ENCODE results near the gene GLIPR1L1.

Gene GLIPR1L1, protein sequence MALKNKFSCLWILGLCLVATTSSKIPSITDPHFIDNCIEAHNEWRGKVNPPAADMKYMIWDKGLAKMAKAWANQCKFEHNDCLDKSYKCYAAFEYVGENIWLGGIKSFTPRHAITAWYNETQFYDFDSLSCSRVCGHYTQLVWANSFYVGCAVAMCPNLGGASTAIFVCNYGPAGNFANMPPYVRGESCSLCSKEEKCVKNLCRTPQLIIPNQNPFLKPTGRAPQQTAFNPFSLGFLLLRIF

DNA sequence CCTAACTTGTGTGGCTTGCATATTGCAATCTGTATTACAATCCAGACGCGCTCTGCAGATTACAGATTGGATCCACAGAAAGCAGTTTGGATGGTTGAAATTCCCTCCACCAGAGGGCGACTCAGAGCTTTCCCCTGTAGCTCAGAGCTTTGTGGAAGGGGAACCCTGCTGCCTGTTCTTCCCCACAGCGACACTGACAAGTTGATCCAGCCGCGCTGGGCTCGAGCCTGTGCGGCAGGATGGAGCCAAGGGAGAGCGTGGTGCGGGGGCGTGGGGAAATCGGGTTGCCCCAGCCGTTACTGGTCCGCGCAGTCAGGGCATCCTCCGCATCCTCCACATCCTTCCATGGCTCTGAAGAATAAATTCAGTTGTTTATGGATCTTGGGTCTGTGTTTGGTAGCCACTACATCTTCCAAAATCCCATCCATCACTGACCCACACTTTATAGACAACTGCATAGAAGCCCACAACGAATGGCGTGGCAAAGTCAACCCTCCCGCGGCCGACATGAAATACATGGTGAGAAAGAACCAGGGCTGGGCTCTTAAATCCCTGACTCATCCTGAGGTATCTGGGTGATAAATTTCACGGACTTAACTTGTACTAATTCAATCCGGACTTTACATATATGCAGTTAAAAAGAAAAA, at the start of gene GLIPR1L1:
Gene GLIPR1L1, plus strand, starts transcription at position 287 of the 647 bp plus-strand sequence. Its CDS starts 59 bp downstream, at position 346.
- Mint-ChIP-seq H3K27ac (no peak within 1 kb of the TSS), H3K4me1 (ENCODE audit: low read depth) (peaks cover 26% of the 10 kb centered on the region), H3K36me3 (ENCODE audit: low read depth) (no peaks in the 10 kb centered on the region), H3K4me3 (peak within 1 kb of the TSS; percentile 68), H3K27me3 (ENCODE audit: low read depth) (peaks cover 54% of the 10 kb centered on the region), H3K9me3 (no peaks in the 10 kb centered on the region)

DNA sequence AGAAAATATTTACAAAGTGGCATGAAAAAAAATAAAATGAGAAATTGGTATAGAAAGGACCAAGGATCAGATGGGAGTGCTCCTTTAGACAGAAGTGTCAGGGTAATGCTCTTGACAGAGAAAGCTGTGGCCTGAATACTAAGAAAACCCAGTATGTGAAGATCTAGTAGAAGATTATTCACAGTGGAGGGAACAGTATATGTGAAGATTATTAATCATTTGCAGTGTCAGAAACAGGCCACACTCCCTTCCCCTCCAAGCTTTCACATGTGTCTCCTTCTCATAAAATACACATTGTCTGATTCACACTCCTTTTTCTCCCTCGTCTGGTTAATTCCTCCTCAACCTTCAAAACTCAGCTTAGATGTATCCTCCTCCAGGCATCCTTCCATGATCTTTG, 45.6 kb upstream of the GLIPR1L1 start:
- no peaks in the 10 kb centered on the region for H3K9me3 Mint-ChIP-seq
- H3K27me3 Mint-ChIP-seq (ENCODE audit: low read depth): peaks cover 3% of the 10 kb centered on the region
- H3K4me3 Mint-ChIP-seq: no peak overlapping the region
- no peak overlapping the region for H3K27ac Mint-ChIP-seq
- no peaks in the 10 kb centered on the region for H3K36me3 Mint-ChIP-seq (ENCODE audit: low read depth)
- no peaks in the 10 kb centered on the region for H3K4me1 Mint-ChIP-seq (ENCODE audit: low read depth)

DNA sequence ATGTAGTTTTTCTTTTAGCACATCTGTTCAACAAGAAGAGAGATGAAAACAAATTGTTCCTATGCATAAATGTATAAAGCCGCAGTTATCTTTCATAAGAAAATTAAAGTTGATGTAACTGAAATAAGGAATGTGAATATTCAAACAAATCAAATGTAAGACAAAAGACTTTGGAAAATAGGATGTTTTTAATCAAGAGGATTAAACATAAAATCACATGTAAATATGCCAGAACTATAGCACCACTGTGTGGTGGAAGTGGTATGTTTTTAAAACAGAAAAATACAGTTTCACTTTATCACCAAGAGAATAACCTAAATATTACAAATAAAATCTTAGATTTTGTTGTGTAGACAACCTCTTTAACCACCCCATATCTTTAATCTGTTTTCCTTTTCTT, 44.7 kb upstream of the GLIPR1L1 start:
- no peak overlapping the region for H3K27ac Mint-ChIP-seq
- H3K36me3 Mint-ChIP-seq (ENCODE audit: low read depth): no peaks in the 10 kb centered on the region
- H3K4me1 Mint-ChIP-seq (ENCODE audit: low read depth): no peaks in the 10 kb centered on the region
- H3K9me3 Mint-ChIP-seq: no peaks in the 10 kb centered on the region
- H3K27me3 Mint-ChIP-seq (ENCODE audit: low read depth): peaks cover 3% of the 10 kb centered on the region
- no peak overlapping the region for H3K4me3 Mint-ChIP-seq

DNA sequence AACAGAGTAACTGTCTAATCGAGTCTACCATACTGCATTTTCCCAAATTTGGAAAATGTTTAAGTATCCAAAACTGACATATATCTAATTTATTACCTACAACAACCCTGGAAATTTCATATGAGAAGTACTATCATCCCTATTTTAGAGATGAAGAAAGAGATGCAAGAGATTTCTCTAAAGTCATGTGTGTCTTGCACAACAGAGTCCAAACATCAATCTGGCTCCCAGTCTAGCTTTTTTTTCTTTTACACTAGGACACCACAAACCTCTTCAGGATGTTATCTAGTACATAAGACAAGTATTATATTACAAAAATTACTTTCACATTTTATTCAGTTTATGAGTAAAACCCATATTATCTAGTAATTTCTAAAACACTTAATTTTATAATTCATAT, 43.5 kb upstream of the GLIPR1L1 start:
- Mint-ChIP-seq H3K36me3 (ENCODE audit: low read depth) (no peaks in the 10 kb centered on the region), H3K4me1 (ENCODE audit: low read depth) (no peaks in the 10 kb centered on the region), H3K27ac (no peak overlapping the region), H3K27me3 (ENCODE audit: low read depth) (peaks cover 3% of the 10 kb centered on the region), H3K4me3 (no peak overlapping the region), H3K9me3 (no peaks in the 10 kb centered on the region)

DNA sequence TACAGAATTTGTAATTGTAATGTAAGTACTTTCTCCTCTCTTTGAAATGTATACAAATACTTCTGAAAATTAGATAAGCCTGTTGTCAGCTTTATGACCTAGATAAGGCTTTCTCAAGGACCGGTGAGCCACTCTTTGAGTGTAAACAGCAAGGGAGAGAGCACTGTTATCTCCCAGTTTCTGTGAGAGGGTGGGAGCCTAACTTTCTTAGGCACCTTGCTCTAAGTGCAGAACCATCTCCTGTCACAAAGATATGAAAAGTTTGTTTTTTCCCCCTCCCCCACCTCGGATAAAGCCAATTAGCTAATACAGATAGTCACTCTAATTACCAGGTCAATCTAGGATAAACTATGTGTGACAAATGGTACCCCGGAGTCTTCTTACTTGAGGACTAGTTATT, 40.1 kb upstream of the GLIPR1L1 start:
- H3K27ac Mint-ChIP-seq: no peak overlapping the region
- H3K36me3 Mint-ChIP-seq (ENCODE audit: low read depth): no peaks in the 10 kb centered on the region
- no peaks in the 10 kb centered on the region for H3K9me3 Mint-ChIP-seq
- no peaks in the 10 kb centered on the region for H3K27me3 Mint-ChIP-seq (ENCODE audit: low read depth)
- H3K4me1 Mint-ChIP-seq (ENCODE audit: low read depth): no peaks in the 10 kb centered on the region
- H3K4me3 Mint-ChIP-seq: no peak overlapping the region

DNA sequence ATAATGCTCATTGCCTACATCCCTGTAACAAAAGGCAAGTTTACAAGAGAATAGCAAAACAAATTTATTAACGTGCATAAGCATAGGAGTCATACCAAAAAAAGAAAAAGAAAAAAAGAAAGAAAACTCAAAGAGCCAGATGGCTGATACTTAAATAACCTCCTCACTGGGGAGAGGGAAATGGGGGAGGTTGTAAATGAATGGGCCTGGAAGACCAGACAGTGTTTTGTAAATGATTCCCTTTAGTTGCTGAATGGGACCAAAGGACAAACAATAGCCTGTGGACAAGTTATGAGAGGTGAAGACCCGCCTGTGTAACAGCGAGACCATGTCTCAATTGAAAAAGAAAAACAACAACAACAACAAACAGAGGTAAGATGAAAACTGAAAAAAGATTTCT, 39.7 kb upstream of the GLIPR1L1 start:
- H3K27ac Mint-ChIP-seq: no peak overlapping the region
- no peaks in the 10 kb centered on the region for H3K27me3 Mint-ChIP-seq (ENCODE audit: low read depth)
- no peaks in the 10 kb centered on the region for H3K36me3 Mint-ChIP-seq (ENCODE audit: low read depth)
- H3K9me3 Mint-ChIP-seq: no peaks in the 10 kb centered on the region
- H3K4me1 Mint-ChIP-seq (ENCODE audit: low read depth): no peaks in the 10 kb centered on the region
- H3K4me3 Mint-ChIP-seq: no peak overlapping the region

DNA sequence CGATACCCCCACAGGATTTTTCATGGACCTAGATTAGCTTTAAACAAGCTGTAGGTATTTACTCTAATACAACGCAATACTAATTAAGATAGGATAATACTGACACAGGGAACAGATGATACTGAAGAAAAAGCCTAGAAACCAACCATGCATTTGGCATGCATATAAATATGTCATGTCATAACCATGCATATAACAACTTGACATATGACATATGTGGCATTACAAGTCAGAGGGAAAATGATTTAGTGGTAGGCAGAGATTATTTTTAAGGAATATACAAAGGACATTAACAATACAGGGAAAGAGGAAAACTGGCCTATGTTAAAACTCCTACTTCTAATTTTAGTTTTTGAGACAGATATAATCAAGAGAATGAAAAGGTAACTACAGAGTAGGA, 32.2 kb upstream of the GLIPR1L1 start:
- Mint-ChIP-seq H3K9me3 (no peaks in the 10 kb centered on the region), H3K36me3 (ENCODE audit: low read depth) (no peaks in the 10 kb centered on the region), H3K27me3 (ENCODE audit: low read depth) (no peaks in the 10 kb centered on the region), H3K4me1 (ENCODE audit: low read depth) (no peaks in the 10 kb centered on the region), H3K27ac (no peak overlapping the region), H3K4me3 (no peak overlapping the region)

DNA sequence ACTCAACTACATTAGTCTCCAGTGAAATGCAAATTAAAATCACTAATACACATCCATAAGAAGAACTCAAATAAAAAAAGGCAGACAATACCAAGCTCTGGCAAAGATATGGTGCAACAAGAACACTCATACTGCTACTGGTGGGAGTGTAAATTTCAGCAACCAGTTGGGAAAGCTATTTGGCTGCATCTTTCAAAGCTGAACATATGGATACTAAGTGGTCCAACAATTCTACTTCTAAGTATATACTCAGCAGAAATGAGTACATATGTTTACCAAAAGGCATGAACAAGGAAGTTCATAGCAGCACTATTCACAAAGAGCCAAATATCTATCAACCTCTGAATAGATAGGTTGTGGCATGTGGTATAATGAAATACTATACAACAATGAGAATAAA, 31.7 kb upstream of the GLIPR1L1 start:
- Mint-ChIP-seq H3K4me3 (no peak overlapping the region), H3K36me3 (ENCODE audit: low read depth) (no peaks in the 10 kb centered on the region), H3K27me3 (ENCODE audit: low read depth) (no peaks in the 10 kb centered on the region), H3K9me3 (no peaks in the 10 kb centered on the region), H3K27ac (no peak overlapping the region), H3K4me1 (ENCODE audit: low read depth) (no peaks in the 10 kb centered on the region)

DNA sequence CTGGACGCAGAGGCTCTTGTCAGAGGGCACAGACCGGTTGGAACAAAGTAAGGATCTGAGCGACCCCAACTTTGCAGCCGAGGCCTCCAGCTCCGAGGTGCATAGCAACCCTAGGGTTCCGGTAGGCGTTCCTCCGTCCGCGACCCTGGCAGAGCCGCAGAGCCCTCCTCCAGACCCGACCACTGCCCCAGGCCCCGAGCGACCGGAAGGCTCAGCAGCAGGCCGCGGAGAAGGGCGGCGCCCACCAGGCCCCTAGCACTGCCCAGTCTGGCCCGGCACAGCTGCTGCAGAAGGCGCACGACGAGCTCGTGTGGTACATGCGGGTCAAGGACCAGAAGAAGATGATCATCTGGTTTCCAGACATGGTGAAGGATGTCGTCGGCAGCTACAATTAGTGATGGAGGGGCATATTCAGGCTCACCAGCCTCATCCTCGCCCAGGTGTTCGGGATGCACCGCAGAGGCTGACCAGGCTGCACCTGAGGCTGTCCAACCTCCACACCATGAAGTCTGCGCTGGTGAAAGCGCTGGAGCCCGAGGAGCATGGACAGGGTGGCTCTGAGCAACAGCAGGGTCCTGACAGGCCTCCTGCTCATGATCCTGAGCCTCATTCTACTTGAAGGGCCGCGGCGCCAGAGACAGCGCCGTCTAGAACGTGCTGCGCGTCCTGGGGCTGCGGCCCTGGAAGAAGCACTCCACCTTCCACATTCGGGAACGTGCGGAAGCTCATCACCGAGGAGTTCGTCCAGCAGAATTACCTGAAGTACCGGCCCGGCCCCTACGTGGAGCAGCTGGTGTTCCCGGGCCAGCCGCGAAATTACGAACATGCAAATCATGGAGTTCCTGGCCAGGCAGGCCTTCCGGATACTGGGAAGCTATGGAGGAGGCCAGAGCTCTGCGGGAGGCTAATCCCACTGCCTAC, 28.8 kb upstream of the GLIPR1L1 start:
- Mint-ChIP-seq H3K4me1 (ENCODE audit: low read depth) (no peaks in the 10 kb centered on the region), H3K27ac (no peak overlapping the region), H3K27me3 (ENCODE audit: low read depth) (no peaks in the 10 kb centered on the region), H3K4me3 (no peak overlapping the region), H3K9me3 (no peaks in the 10 kb centered on the region), H3K36me3 (ENCODE audit: low read depth) (no peaks in the 10 kb centered on the region)

DNA sequence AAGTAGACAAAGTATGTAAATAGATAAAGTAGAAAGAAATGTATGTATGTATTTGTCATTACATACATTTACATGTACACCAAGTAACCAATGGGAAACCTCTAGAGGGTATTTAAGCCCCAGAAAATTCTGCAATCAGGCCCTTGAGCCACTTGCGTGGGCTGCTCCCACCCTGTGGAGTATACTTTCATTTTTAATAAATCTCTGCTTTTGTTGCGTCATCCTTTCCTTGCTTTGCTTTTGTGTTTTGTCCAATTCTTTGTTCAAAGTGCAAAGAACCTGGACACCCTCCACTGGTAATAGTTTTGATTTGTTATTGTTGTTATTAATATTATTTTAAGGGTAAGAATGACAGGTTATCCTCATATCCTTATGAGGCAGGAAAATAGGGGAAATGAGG, 26.2 kb upstream of the GLIPR1L1 start:
- Mint-ChIP-seq H3K36me3 (ENCODE audit: low read depth) (no peaks in the 10 kb centered on the region), H3K27ac (no peak overlapping the region), H3K9me3 (no peaks in the 10 kb centered on the region), H3K27me3 (ENCODE audit: low read depth) (peaks cover 3% of the 10 kb centered on the region), H3K4me1 (ENCODE audit: low read depth) (no peaks in the 10 kb centered on the region), H3K4me3 (no peak overlapping the region)

DNA sequence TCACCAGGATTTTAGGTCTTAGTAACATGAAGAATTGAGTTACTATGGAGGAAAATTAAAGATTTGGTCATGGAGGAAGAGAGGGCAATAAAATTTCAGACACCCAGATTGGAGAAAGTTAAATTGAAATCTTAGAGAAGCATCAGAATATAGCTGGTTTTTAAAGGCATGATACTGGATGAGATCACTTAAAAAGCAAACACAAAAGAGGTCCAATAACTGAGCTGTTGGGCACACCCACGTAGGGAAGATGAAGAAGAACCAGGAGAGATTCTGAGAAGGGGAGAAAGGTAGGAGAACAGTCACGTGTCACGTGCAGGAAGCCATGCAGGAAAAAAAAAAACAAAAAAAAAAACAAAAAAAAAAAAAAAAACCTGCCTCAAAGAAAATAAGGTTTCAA, 23.1 kb upstream of the GLIPR1L1 start:
- no peaks in the 10 kb centered on the region for H3K4me1 Mint-ChIP-seq (ENCODE audit: low read depth)
- no peak overlapping the region for H3K4me3 Mint-ChIP-seq
- no peaks in the 10 kb centered on the region for H3K36me3 Mint-ChIP-seq (ENCODE audit: low read depth)
- H3K9me3 Mint-ChIP-seq: no peaks in the 10 kb centered on the region
- H3K27ac Mint-ChIP-seq: no peak overlapping the region
- H3K27me3 Mint-ChIP-seq (ENCODE audit: low read depth): peaks cover 3% of the 10 kb centered on the region

DNA sequence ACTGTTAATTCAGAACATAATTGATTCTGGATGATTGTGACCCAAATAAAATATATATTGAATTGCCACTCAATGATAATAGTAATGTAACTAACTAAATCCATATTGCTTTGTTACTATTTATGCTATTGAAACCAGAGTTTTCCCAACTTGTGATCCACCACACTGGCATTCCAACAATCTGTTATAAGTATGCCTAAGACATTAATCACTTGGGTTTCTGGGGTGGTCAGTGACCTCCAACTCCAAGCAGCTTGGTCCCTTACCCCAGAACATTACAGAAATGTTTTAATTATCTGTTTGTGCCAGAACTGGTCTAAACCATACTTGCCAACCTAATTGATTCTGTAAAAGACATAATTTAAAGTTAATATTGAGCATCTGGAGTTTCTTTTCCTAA, 19.0 kb upstream of the GLIPR1L1 start:
- Mint-ChIP-seq H3K4me3 (no peak overlapping the region), H3K27ac (no peak overlapping the region), H3K9me3 (no peaks in the 10 kb centered on the region), H3K27me3 (ENCODE audit: low read depth) (peaks cover 7% of the 10 kb centered on the region), H3K36me3 (ENCODE audit: low read depth) (no peaks in the 10 kb centered on the region), H3K4me1 (ENCODE audit: low read depth) (no peaks in the 10 kb centered on the region)

DNA sequence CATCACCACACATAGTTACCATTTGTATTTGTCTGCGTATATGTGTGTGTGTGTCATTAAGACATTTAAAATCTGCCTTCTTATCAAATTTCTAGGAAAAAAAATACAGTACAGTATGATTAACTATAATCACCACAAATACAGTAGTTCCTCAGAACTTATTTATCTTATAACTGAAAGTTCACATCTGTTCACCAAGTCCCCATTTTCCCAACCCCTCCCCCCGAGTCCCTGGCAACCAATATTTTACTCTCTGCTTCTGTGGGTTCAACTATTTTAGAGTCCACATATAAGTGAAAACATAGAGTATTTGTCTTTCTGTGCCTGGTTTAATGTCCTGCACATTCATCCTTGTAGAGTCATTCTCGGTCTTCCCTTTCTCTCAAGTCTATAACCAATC, 16.7 kb upstream of the GLIPR1L1 start:
- H3K4me3 Mint-ChIP-seq: no peak overlapping the region
- no peaks in the 10 kb centered on the region for H3K36me3 Mint-ChIP-seq (ENCODE audit: low read depth)
- no peak overlapping the region for H3K27ac Mint-ChIP-seq
- no peaks in the 10 kb centered on the region for H3K4me1 Mint-ChIP-seq (ENCODE audit: low read depth)
- H3K27me3 Mint-ChIP-seq (ENCODE audit: low read depth): peaks cover 8% of the 10 kb centered on the region
- H3K9me3 Mint-ChIP-seq: no peaks in the 10 kb centered on the region

DNA sequence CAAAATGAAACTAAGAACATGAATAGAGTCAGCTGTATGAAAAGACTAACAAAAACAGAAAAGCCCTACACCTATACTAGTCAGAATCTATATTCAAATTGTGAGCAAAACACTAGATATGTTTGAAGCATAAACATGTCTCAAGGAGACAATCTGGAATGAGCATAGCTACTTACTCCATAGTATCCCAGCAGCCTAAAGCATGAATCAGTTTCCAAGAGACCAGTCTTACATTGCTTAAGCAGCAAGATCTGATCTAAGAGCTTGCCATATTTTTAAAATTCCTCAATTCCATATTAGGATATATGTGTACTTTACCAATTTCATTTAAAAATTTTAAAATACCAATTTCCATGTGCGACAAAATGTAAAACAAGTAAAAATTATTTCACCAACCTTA, 12.0 kb upstream of the GLIPR1L1 start:
- no peak overlapping the region for H3K4me3 Mint-ChIP-seq
- peaks cover 12% of the 10 kb centered on the region for H3K27me3 Mint-ChIP-seq (ENCODE audit: low read depth)
- no peak overlapping the region for H3K27ac Mint-ChIP-seq
- H3K36me3 Mint-ChIP-seq (ENCODE audit: low read depth): no peaks in the 10 kb centered on the region
- no peaks in the 10 kb centered on the region for H3K9me3 Mint-ChIP-seq
- H3K4me1 Mint-ChIP-seq (ENCODE audit: low read depth): no peaks in the 10 kb centered on the region

DNA sequence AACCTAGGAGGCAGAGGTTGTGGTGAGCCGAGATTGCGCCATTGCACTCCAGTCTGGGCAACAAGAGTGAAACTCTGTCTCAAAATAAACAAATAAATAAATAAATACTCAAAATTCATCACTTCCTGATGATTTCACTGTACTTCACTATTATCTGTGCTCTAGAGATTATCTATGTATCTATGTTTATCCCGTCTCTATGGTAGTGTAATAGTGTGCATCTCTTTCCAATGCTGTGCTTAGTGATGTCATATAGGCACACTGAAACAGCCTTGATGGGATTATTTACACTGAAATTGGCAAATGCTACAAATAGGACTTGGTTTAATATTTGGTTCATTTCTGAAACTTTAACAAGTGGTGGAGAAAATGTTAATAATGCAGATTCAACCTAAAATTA, 10.8 kb upstream of the GLIPR1L1 start:
- H3K27me3 Mint-ChIP-seq (ENCODE audit: low read depth): peaks cover 17% of the 10 kb centered on the region
- H3K27ac Mint-ChIP-seq: no peak overlapping the region
- H3K4me3 Mint-ChIP-seq: no peak overlapping the region
- no peaks in the 10 kb centered on the region for H3K4me1 Mint-ChIP-seq (ENCODE audit: low read depth)
- H3K9me3 Mint-ChIP-seq: no peaks in the 10 kb centered on the region
- H3K36me3 Mint-ChIP-seq (ENCODE audit: low read depth): no peaks in the 10 kb centered on the region

Data from T-helper 1 cell treated with Interleukin-12 subunit alpha and Interleukin-12 subunit beta and Interleukin-4 antibody, amounts not matched to agents 30 μg/mL and 1 μg/mL, for 36 hours (primary cell).